Peyer's patch (tissue), 4 donors: ENCODE data around the gene EYA4. TPM values are rescaled to one million over a fixed set of nuclear protein-coding genes. Genes with fewer than 3 reads are reported as not detected.

Experiments used
- DNase-seq, 3 donors: peaks; one replicate each; pipeline ENCODE4 v3.0.0-alpha.2; 2017 to 2019
- H3K27ac ChIP-seq, 4 donors: fragments of 200-600 bp; sonication (generic); one replicate each; pipeline ENCODE4 v1.5.1; 2016 to 2019
- H3K27me3 ChIP-seq, 2 donors: fragments of 200-600 bp; sonication (generic); one replicate each; pipeline ENCODE4 v1.5.1; 2019
- H3K36me3 ChIP-seq, 3 donors: fragments of 200-600 bp; sonication (generic); one replicate each; pipeline ENCODE4 v1.5.1; 2016 to 2019
- H3K4me1 ChIP-seq, 4 donors: fragments of 200-600 bp; sonication (generic); one replicate each; pipeline ENCODE4 v1.5.1; 2016 to 2019
- H3K4me3 ChIP-seq, 4 donors: fragments of 200-600 bp; sonication (generic); 1 replicate in 3 of 4; 2 replicates in 1 of 4; pipeline ENCODE4 v1.5.1; 2016 to 2019; ENCODE audit warnings: mild to moderate bottlenecking in 1 of 4
- H3K9me3 ChIP-seq, 4 donors: fragments of 200-600 bp; sonication (generic); one replicate each; pipeline ENCODE4 v1.5.1; 2016 to 2019; ENCODE audit warnings: mild to moderate bottlenecking in 1 of 4
- CTCF ChIP-seq, 6 experiments: fragments of 450-650 bp in 4 of 6; fragments of 200-600 bp in 2 of 6; sonication (generic) in 1 of 6; IDR thresholded peaks; one replicate each; pipeline ENCODE4 v1.5.1; 2017 to 2019; ENCODE audit warnings: antibody characterized with exemption in 6 of 6, mild to moderate bottlenecking in 3 of 6, moderate library complexity in 1 of 6
- POLR2A ChIP-seq, 2 donors: fragments of 450-650 bp; IDR thresholded peaks; one replicate each; pipeline ENCODE4 v1.5.1; 2017; ENCODE audit warnings: antibody characterized with exemption in 2 of 2, mild to moderate bottlenecking in 2 of 2, moderate library complexity in 2 of 2
- total RNA-seq, 4 donors: library from RNA; depleted of rRNA; stranded (reverse); fragments of >200 nt; gene quantifications; one replicate each; pipeline ENCODE4 v1.1.0, GENCODE V29; 2016

EYA4 gene
- total RNA-seq, 4 donors from 2014 or later: 0.19 to 3.3 (median 1.3) TPM; not detected in 1

GRCh38 chr6:133447924-133448323 is 206.8 kb downstream of the EYA4 start:
- H3K27ac ChIP-seq: no peak overlapping the region

DNA sequence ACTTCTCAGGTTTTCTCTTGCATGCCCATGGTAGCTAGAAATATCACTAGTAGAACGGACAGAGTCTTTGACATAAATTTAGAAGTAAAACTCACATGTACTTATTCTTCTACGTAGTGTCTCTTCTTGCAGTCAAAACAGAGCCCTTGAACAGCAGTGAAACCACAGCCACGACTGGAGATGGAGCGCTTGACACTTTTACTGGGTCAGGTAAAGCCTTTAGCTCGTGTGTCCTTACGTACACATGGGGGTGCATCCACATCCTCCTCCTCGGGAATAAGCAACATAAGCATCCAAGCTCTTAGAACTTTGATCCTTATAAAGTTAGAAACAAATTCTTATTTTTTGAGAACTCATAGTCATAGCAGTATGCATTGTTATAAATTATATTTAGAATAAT is 215.3 kb downstream of the EYA4 start:
- TF ChIP-seq CTCF (IDR thresholded peaks at IDR 0.05): no peak
- no peak for TF ChIP-seq POLR2A (IDR thresholded peaks at IDR 0.05)
- no peak for DNase-seq
- H3K4me3 ChIP-seq: no peak overlapping the region
- no peaks in the 10 kb centered on the region for H3K27me3 ChIP-seq
- H3K4me1 ChIP-seq: no peaks in the 10 kb centered on the region
- H3K27ac ChIP-seq: no peak overlapping the region
- H3K9me3 ChIP-seq: no peaks in the 10 kb centered on the region
- no peaks in the 10 kb centered on the region for H3K36me3 ChIP-seq

More at GRCh38 chr6:133447924-133448323, 206.8 kb downstream of the EYA4 start:
- no peak for DNase-seq
- no peak for TF ChIP-seq POLR2A (IDR thresholded peaks at IDR 0.05)
- no peak for TF ChIP-seq CTCF (IDR thresholded peaks at IDR 0.05)
- no peaks in the 10 kb centered on the region for H3K4me1 ChIP-seq
- H3K4me3 ChIP-seq: no peak overlapping the region
- no peaks in the 10 kb centered on the region for H3K36me3 ChIP-seq
- no peaks in the 10 kb centered on the region for H3K27me3 ChIP-seq
- H3K9me3 ChIP-seq: no peaks in the 10 kb centered on the region

GRCh38 chr6:133456944-133457343 is 215.8 kb downstream of the EYA4 start:
- H3K27ac ChIP-seq: no peak overlapping the region
- H3K9me3 ChIP-seq: no peaks in the 10 kb centered on the region
- DNase-seq: no peak
- no peaks in the 10 kb centered on the region for H3K4me1 ChIP-seq
- H3K4me3 ChIP-seq: no peak overlapping the region
- TF ChIP-seq CTCF (IDR thresholded peaks at IDR 0.05): no peak
- no peak for TF ChIP-seq POLR2A (IDR thresholded peaks at IDR 0.05)
- H3K27me3 ChIP-seq: no peaks in the 10 kb centered on the region
- H3K36me3 ChIP-seq: no peaks in the 10 kb centered on the region

- H3K4me3 ChIP-seq: no peak overlapping the region
- no peaks in the 10 kb centered on the region for H3K27me3 ChIP-seq
- no peaks in the 10 kb centered on the region for H3K9me3 ChIP-seq
- no peaks in the 10 kb centered on the region for H3K36me3 ChIP-seq
- no peak for DNase-seq
- no peak overlapping the region for H3K27ac ChIP-seq
- TF ChIP-seq POLR2A (IDR thresholded peaks at IDR 0.05) (no peak), CTCF (IDR thresholded peaks at IDR 0.05) (no peak)
- no peaks in the 10 kb centered on the region for H3K4me1 ChIP-seq
Measured at GRCh38 chr6:133460101-133460500, 218.9 kb downstream of the EYA4 start.

- H3K4me1 ChIP-seq: no peaks in the 10 kb centered on the region
- TF ChIP-seq CTCF (IDR thresholded peaks at IDR 0.05) (no peak), POLR2A (IDR thresholded peaks at IDR 0.05) (no peak)
- H3K4me3 ChIP-seq: no peak overlapping the region
- no peak for DNase-seq
- H3K27me3 ChIP-seq: no peaks in the 10 kb centered on the region
- H3K9me3 ChIP-seq: no peaks in the 10 kb centered on the region
- no peaks in the 10 kb centered on the region for H3K36me3 ChIP-seq
- H3K27ac ChIP-seq: no peak overlapping the region
Measured at GRCh38 chr6:133463790-133464189, 222.6 kb downstream of the EYA4 start.

GRCh38 chr6:133466680-133467079 is 225.5 kb downstream of the EYA4 start:
- H3K9me3 ChIP-seq: no peaks in the 10 kb centered on the region
- no peaks in the 10 kb centered on the region for H3K27me3 ChIP-seq
- TF ChIP-seq POLR2A (IDR thresholded peaks at IDR 0.05) (no peak), CTCF (IDR thresholded peaks at IDR 0.05) (no peak)
- no peak for DNase-seq
- no peaks in the 10 kb centered on the region for H3K36me3 ChIP-seq
- H3K4me1 ChIP-seq: no peaks in the 10 kb centered on the region
- H3K27ac ChIP-seq: no peak overlapping the region
- no peak overlapping the region for H3K4me3 ChIP-seq
